DMS114 treated with DMSO at 0.1 percent for 48 hours (cell line): Measurements from ENCODE around the gene SRGN.

Experiments used
- DNase-seq: peaks from one replicate; lab custom pipeline; 2025; ENCODE audit not compliant: unreplicated experiment; lab: John Stamatoyannopoulos, UW

Gene SRGN

DNA sequence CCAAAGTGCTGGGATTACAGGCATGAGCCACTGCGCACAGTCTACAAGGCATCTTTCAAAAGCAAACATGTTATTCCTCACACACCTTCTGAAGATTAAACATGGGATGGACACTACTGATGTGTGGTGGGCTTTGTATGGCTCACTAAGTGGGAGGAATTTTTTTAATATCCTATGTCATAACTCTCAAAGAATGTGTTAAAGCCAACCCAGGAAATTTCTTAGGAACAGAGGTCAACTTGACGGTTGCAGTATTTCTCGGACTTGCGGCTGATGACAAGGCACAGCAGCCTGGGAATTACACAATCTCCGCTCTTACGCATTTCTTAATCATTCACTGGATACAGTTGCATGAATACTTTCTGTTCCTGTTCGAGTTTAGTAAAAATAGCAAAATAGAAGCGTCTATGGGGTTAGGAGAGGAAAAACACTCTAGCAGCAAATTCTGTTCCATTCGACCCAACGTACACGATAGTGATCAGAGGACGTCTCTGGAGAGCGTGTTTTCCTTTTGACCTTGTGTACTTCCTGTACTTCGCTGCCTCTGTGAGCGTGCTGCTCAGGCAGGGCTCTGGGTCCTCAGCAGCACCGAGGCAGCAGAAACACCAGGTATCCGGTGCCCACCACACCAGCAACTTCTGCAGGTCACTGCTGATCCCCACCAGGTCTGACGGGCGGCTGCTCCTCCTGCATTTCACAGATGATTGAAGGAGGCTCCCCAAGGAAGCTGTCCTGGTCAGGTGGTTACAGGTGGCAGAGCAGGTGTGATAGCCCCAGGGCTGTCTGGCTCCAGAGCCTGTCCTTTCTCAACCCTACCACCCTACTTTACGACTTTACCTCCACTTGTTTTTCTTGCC lies 26.4 kb upstream of the SRGN start:
- no peak for DNase-seq

DNA sequence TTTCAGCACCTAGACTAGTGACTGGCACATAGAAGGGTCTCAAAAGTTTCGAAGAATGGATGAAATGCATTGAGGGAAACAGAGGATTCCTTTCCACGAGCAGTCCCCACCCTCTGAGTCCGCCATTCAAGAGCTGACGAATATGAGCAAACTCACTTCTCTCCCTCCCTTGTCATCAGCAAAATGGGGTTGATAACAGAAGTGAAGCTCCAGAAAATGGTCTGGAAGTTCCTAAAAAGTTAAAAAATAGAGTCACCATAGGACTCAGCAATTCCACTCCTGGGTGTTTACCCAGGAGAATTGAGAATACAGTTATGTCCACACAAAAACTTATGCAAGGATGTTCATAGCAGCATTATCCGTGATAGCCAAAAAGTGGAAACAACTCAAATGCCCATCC lies 25.0 kb upstream of the SRGN start:
- DNase-seq: no peak

DNA sequence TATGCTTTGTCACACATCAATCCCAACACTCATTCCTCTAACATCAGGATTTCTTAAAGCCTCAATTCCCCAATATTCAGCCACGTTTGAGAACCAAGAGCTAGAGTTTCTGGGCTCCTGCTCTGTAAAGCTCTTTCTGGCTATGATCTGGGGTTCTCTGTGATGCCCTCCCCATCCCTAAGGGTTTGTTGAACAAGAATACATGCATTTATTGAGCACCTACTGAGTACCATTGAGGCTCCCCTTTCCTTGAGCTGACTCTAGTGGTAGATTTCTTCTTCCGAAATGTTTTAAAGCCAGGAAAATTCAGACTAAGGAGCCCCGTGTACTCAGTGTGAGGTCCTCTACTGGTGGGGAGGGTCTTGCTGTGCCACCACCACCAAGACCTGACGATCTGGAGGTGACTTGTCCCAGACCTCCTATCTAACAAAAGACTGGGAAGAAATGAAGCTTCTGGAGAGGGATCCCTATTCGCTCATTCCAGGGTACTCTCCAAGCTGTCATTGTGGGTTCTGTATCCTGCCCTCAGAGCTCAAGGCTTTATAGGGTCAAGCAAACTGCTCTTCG lies 23.1 kb upstream of the SRGN start:
- no peak for DNase-seq

DNA sequence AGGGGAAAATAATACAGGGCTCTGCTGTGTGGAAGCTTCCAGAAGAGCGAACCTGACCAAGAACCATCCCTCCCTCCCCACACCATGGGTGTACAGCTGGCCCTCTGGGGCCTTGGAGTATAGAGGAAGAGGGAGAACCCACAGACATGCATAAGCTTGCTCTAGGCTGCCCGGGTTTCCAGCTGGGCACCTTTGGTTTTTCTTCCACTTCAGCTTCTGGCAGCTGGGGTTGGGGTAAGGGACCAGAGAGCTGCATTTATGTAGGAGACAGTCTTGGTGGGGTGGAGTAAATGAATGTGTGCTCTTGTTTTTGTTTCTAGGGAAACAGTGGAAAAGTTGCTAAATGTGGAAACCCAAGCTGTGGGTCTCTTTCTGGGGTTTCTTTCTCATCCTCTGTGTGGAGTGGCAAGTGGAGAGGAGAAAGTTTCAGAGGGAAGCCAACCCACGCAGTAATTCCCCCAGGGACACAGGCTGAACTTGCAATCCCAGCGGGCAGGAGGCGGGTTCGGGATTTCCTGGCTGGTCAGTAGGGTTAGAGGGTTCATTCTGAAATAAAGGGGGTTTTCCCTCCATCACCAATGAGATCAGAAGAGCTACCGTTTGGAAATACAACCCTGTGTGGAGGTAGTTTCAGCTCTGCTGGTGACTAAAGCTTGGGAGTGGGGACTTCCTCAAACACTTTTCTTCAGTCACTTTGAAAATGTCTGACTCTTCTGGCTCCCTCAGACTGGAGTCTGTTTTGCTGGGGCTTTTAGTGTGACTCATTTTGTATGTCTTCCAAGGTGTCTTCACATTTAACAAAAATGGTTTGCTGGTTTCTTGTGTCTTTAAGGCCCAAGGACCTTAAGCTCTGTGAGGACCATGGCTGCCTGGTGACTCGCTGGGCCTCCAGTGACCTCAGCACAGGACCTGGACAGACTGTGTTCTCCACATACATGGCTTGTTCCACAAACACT lies 22.2 kb upstream of the SRGN start:
- no peak for DNase-seq

DNA sequence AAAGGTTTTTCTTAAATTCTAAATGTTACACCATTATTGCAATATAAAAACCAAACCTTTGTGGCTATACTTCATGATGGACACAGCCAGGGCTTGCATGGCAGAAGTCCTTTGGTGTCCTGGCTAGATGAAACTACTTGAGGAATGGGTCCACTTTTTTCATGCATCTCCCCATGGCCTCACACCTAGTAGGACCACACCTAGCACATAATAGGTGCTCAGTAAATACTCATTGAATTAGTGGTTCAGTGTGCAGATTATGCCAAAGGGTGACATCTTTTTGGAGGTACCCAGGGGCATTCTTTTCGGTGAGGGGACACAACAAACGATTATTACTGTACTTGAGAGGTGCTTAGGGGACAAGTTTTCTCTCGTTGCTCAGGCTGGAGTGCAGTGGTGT lies 20.7 kb upstream of the SRGN start:
- no peak for DNase-seq

DNA sequence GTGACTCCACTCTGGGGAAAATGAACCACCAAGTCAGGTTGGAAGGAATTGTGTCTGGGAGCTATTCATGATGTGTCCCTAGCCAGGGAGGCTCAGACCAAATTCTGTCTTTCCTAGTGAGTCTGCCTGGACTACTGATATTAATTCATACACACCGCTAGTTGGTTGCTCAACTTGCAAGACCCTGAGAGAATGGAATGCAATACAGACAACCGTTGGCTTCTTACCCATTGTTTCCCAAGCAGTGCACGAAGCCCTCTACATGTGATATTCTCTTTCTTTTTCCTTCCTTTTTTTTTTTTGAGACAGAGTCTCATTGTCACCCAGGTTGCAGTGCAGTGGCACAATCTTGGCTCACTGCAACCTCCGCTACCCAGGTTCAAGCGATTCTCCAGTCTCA lies 19.4 kb upstream of the SRGN start:
- DNase-seq: no peak

DNA sequence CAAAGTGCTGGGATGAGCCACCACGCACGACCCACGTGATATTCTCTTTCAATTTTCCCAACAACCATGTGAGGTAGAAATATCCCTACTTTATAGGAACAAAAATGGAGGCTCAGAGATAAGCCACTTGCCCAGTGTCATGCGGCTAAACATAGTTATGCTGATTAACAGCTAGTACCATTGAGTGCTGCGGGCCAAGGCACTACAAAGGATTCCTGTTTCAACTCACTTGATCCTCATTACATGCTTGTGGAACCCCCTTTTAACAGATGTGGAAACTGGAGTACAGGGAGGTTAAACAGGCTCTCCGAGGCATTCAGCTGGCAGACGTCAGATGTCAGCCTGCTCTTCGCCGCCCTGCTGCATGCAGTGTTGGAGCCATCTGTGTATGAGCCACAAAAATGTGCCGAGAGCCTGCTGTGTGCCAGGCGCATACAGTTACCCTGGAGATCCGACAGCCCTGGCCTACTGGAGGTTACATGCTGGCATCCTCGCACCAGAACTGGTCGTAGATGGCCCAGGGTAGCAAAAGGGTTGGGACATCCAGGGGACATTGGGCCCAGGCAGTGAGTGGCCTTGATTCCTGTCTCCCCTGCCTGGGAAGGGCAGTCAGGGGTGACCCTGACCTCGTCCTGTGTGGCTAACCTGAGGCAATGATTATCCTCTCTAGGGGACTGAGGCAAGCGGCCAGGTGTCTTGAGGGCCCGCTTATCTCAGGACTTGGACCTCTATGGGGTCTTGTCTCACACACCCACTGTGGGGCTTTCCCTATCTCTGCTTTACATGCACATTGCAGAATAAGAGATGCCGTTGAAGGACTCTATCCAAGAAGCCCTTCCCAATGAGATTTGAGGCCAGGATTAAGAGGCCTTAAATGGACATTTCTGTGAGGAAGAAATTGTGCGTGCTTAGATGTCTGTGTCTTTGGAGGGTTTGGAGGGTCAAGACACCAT lies 18.5 kb upstream of the SRGN start:
- no peak for DNase-seq

DNA sequence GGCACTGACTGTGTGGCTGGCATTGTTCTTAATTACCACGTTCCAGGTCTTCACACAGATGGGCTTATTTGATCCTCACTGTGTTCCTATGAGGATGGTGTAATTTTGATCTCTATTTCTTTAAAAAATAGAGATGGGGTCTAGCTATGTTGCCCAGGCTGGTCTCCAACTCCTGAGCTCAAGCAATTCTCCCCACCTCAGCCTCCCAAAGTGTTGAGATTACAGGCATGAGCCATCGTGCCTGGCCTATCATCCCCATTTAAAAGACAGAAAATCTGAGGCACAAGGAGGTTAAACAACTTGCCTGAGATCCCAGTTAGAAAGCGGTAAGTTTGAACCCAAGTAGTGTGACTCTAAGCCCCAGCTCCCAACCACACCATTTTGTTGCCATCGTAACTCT lies 17.0 kb upstream of the SRGN start:
- no peak for DNase-seq

DNA sequence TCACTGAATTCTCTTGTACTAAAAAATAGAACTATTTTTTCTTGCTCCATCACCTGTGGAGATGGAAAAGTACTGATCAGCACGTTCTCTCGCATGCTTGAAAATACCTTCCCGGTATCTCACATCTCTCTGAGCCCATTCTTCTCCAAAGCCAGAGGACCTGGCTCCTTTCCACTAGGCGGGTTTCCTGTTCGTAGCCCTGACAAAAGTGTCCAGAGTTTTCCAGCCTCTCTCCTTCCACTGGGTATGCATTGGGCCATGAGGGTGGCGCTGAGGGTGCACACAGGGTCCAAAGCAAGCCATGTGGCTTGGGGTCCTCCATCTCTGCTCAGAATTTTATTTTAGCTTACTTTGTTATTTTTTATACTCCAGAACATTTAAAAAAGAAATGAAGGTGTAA lies 16.3 kb upstream of the SRGN start:
- no peak for DNase-seq

DNA sequence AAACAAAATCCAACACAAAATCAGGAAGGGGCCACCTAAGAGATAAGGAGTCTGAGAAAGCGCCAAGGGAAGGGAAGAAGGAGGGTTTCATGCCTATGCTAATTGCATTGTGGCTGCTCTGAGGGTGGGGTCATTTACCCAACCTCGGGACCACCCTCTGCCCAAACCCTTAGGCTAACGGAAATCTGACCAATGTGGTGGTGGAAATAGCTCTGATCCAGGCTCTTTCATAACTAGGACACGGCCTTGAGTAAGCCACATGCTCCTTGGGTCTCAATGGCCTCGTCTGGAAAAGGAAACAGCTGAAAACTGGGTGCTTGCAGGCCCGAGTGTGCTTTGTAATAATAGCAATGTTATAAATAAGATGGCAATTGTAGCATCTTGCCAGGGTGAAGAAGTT lies 14.9 kb upstream of the SRGN start:
- no peak for DNase-seq

DNA sequence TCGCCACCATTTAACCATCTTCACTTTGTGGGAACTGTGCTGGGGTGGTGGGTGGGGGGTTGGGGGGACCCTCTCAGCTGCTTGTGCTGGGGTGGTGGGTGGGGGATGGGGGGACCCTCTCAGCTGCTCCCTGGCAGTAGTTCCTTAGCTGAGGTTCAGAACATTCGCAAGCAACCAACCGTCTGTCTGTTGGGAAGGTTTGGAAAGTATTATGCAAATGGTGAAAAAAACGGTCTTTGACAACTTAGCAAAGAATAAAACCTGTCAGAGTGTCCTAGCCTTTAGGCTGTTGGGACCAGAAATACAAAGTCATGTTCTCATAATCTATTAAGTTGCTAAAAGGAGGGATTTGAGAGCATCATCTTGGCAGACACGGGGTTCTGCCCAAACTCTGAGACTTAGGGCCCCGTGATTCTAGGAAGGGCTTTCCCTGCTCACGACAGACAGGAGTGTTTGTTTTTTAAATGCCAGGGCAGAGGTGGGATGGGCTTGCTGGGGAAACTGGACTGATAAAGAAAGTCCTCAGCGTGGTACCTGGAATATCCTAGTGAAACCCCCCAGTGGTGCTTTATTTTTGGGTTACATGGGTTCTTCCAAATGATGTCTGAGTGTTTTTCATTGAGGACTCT lies 14.1 kb upstream of the SRGN start:
- DNase-seq: no peak

DNA sequence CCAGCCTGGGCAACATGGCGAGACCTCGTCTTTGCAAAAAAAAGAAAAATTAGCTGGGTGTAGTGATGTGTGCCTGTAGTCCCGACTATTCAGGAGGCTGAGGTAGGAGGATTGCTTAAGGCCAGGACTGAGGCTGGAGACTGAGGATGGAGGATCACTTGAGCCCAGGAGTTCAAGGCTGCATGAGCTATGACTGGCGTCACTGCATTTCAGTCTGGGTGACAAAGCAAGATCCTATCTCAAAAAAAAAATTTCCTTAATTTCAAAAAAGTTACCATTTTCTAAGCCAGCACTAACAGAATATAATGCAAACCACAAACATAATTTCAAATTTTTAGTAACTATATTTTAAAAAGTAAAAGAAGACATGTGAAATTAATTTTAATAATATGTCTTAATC lies 13.4 kb upstream of the SRGN start:
- DNase-seq: no peak

DNA sequence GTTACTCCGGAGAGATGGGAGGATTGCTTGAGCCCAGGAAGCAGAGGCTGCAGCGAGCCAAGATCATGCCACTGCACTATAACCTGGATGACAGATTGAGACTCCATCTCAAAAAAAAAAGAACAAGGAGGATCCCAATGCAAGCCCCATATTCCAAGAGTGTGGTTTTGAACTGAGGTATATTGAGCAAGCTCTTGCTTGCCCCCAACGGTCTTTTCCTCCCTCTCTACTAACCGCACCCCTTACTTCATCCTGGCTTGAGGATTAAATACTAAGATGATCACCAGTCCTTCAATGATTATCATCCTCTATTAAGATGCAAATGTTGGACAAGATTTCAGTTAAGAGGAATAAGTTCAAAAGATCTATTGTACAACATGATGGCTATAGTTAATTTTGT lies 12.5 kb upstream of the SRGN start:
- DNase-seq: no peak

DNA sequence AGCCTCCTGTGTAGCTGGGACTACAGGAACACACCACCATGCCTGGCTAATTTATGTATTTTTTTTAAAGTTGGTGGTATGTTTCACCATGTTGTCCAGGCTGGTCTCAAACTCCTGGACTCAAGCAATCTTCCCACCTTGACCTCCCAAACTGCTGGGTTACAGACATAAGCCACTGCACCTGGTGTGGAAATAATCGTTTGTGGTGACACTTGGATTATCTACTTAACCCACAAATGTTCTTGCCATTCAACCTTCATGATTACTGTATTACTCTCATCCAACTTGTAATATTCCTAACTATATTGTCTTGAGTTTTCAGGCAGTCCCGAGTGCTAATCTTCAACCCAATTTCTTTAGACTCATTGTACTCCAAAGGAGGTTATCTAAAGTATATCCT lies 9.6 kb upstream of the SRGN start:
- DNase-seq: no peak

DNA sequence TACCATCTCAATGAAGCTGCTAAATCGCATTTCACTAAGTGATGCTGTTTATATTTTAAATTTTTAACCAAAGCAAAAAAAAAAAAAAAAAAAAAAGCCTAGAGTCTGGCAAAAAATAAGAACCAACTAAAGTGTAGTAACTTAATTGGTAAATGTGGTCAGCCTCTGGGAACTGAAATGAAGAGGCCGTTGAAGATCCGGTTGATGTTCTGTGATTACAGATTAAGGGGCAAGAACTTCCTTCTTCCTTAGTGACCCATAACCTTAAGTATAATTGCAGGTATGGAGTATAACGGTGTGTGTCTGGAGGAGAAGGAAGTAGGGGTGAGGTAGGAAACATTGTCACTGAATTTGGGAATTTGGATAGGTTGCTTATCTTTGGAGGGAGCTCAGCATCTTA lies 7.7 kb upstream of the SRGN start:
- DNase-seq: no peak

DNA sequence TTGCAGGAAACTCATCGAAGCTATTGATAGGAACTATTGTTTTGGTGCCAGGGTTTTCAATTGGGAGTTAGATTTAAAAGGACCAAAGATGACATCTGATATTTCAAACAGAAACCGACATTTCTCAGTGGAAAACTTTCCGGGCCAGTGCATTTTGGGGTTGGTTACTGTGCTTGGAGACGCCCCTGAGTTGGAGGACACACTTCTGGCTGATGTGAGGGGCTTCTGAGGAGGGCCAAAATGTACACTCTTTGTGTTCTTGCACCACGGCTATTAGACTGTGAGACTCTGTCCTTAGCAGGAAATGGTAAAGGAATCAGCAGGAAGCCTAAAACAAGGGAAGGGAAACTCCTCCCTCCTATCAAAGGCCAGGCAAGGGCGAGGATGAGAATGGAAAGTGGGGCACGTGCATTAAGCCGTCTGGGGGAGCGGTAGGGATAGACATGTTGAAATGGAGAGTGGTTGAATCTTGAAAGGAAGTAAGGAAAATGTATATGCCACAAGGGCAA lies 1.8 kb upstream of the SRGN start:
- DNase-seq: no peak

DNA sequence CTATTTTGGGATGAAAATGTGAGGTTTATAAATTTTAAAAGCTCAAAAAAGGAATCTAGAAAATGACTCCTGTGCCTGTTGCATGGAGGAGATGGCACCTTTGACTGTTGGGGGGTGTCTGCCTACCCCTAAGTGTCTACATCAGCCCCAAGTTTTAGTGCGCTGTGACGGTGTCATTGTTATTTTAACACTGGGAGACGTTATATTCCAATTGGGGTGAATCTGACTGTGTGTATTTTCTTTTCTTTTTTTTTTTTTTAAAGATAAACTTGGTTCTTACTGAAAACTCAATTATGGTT lies 517 bp downstream of the SRGN start:
- DNase-seq: no peak

DNA sequence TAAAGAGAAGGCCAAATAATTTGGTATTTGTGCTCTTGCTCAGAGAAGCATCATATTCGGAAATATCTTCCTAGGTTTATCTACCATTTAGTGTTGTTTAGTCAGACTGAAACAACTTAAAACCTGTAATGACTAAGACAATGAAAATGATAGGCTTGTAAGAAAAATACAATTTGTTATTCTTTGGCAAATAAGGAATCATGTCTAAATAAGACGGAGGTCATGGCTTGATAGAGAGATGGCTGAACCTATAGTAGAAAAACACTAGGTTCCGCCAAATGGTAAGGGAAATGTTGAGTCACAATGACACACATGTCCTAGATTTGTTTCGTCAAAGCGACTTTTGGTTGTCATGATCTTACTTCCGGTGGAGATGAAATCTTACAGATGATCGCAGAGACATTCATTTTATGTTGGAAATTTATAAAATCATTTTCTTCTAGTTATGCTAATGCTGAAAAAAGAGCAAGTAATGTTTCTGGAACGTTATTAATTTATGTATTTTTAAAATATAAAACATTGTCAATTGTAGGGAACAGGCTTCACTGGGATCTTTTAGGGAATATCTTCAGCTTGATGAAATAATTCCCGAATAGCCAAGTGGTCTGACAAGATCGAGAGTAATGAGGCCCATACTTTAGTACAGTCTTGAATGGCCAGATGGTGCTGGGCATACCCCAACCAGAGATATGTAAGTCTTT lies 1.0 kb downstream of the SRGN start:
- no peak for DNase-seq
